NCI-H128 (cell line): ENCODE results near the gene CRYBA2.

ENCODE experiments used
- DNase-seq: peaks from one replicate; lab custom pipeline; 2025; ENCODE audit not compliant: unreplicated experiment; lab: John Stamatoyannopoulos, UW

The CRYBA2 gene

GRCh38 chr2:218957671-218958070, 35.6 kb downstream of the CRYBA2 start:
- DNase-seq: no peak

GRCh38 chr2:218956039-218956438, 37.2 kb downstream of the CRYBA2 start:
- no peak for DNase-seq

- no peak for DNase-seq
These were observed 38.5 kb downstream of the CRYBA2 start for GRCh38 chr2:218954541-218955300.

GRCh38 chr2:218953366-218953954, 39.8 kb downstream of the CRYBA2 start:
- DNase-seq: no peak

- no peak for DNase-seq
These were observed 41.1 kb downstream of the CRYBA2 start for GRCh38 chr2:218952160-218952559.

GRCh38 chr2:218946621-218947020, 46.6 kb downstream of the CRYBA2 start:
- no peak for DNase-seq

- no peak for DNase-seq
These were observed 48.3 kb downstream of the CRYBA2 start for GRCh38 chr2:218944759-218945404.
